GM12801 (cell line): ENCODE measurements around the gene NR3C1.

Experiments
- CTCF ChIP-seq: IDR thresholded peaks from one replicate; pipeline ENCODE4 v1.5.1; 2011; ENCODE audit warnings: control low read depth; ENCODE audit not compliant: insufficient read length; ENCODE audit errors: extremely low read depth

NR3C1 gene

GRCh38 chr5:143229896-143230675, 173.4 kb downstream of the NR3C1 start:
- no peak for TF ChIP-seq CTCF

GRCh38 chr5:143229426-143229895, 174.0 kb downstream of the NR3C1 start:
- no peak for TF ChIP-seq CTCF

- no peak for TF ChIP-seq CTCF
Observed at GRCh38 chr5:143228597-143229293, 174.7 kb downstream of the NR3C1 start.
